HepG2 (cell line): ENCODE data around the gene PAK1.

ENCODE experiments used
- ATF3 ChIP-seq: sonication (generic); formaldehyde crosslinking; IDR thresholded peaks from 2 replicates; pipeline ENCODE4 v1.4.0; 2020; ENCODE audit warnings: missing genetic modification reagents
- ATF7 ChIP-seq, 2 experiments: fragments of 450-650 bp in 1 of 2; sonication (generic) in 1 of 2; formaldehyde crosslinking in 1 of 2; IDR thresholded peaks; 2 replicates each; pipeline versions ENCODE4 v1.4.0 to v1.6.1; 2016 to 2020; ENCODE audit warnings: antibody characterized with exemption in 1 of 2, mild to moderate bottlenecking in 1 of 2, missing genetic modification reagents in 1 of 2
- CEBPB ChIP-seq: IDR thresholded peaks from 2 replicates; pipeline ENCODE4 v1.6.1; 2011; ENCODE audit warnings: low read depth, low read length, improper control_type of control experiment, borderline replicate concordance
- MAX ChIP-seq: IDR thresholded peaks from 2 replicates; pipeline ENCODE4 v1.6.1; 2012; ENCODE audit warnings: inconsistent platforms
- MAZ ChIP-seq, 2 experiments: sonication (generic) in 1 of 2; formaldehyde crosslinking in 1 of 2; IDR thresholded peaks; 2 replicates each; pipeline versions ENCODE4 v1.5.0 to v1.6.1; 2012 to 2020; ENCODE audit warnings: low read depth in 2 of 2, mild to moderate bottlenecking in 2 of 2, borderline replicate concordance in 1 of 2, improper control_type of control experiment in 1 of 2, low read length in 1 of 2, missing genetic modification reagents in 1 of 2, moderate library complexity in 1 of 2
- ZNF124 ChIP-seq: sonication (generic); formaldehyde crosslinking; IDR thresholded peaks from 2 replicates; pipeline ENCODE4 v1.4.0; 2020; ENCODE audit warnings: missing genetic modification reagents
- ZNF343 ChIP-seq: sonication (generic); formaldehyde crosslinking; IDR thresholded peaks from 2 replicates; pipeline ENCODE4 v1.4.0; 2020; ENCODE audit warnings: mild to moderate bottlenecking, missing genetic modification reagents
- ZNF407 ChIP-seq: sonication (generic); formaldehyde crosslinking; IDR thresholded peaks from one replicate; pipeline ENCODE4 v1.5.1; 2020; ENCODE audit warnings: mild to moderate bottlenecking, missing genetic modification reagents; ENCODE audit errors: not compliant biosample characterization

GRCh38 chr11:77403211-77403610 lies 70.7 kb downstream of the PAK1 start:
- no peak for TF ChIP-seq ATF7 (IDR thresholded peaks at IDR 0.05)
- TF ChIP-seq ATF7 (CRISPR knock-in tag; IDR thresholded peaks at IDR 0.05) = no peak
- no peak for TF ChIP-seq ZNF124 (CRISPR knock-in tag)
- TF ChIP-seq ZNF407 (CRISPR knock-in tag) = no peak
- TF ChIP-seq MAX = no peak
- no peak for TF ChIP-seq ATF3 (CRISPR knock-in tag)
- TF ChIP-seq MAZ (IDR thresholded peaks at IDR 0.05; ENCODE audit: borderline replicate concordance, low read depth, low read length) = no peak
- no peak for TF ChIP-seq MAZ (CRISPR knock-in tag; IDR thresholded peaks at IDR 0.05; ENCODE audit: low read depth)
- TF ChIP-seq CEBPB = no peak
- TF ChIP-seq ZNF343 (CRISPR knock-in tag) = no peak
